Stimulated activated CD4-positive, alpha-beta T cell treated with anti-CD3 and anti-CD28 coated beads, Interleukin-2, amount 100 ng/mL, for 24 hours (primary cell): Measurements from ENCODE around the gene POLD2.
"Not testable (repeated sequence)": the region's sequence is repeated elsewhere in the genome, so short reads cannot be mapped to it uniquely, and the experiment has no call there.

Source experiments
- DNase-seq, 2 donors: peaks; one replicate each; pipeline ENCODE4 v3.0.0-alpha.2; 2020

Gene POLD2

GRCh38 chr7:44123190-44124003, at the start of gene POLD2:
POLD2 (minus strand) TSS chr7:44123548; CDS start chr7:44122053, 1,495 bp downstream.
- DNase-seq, result peak; percentile 99

- no peak for DNase-seq
Observed at GRCh38 chr7:44172803-44173424, 49.6 kb upstream of the POLD2 start.

DNA sequence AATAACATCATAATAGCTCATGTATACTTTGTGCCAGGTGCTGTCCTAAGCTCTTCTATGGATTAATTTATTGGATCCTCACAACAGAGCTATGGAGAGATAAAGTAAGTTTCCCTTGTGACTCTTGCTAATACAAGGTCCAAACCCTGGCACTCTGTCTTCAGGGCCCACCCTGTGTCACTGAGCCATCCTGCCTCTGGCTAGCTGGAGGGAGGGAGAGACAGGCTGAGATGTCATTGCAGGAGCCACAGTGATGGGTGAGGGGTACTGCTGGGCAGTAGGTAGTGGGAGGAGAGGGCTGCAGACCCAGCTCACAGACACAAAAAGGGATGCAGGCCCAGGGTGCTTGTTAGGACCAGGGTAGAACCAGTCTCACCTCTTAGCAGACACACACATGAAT, 49.0 kb upstream of the POLD2 start:
- DNase-seq, result no peak

GRCh38 chr7:44171901-44172300, 48.6 kb upstream of the POLD2 start:
- not testable (repeated sequence) for DNase-seq

- no peak for DNase-seq
Observed at GRCh38 chr7:44167920-44168319, 44.6 kb upstream of the POLD2 start.

DNA sequence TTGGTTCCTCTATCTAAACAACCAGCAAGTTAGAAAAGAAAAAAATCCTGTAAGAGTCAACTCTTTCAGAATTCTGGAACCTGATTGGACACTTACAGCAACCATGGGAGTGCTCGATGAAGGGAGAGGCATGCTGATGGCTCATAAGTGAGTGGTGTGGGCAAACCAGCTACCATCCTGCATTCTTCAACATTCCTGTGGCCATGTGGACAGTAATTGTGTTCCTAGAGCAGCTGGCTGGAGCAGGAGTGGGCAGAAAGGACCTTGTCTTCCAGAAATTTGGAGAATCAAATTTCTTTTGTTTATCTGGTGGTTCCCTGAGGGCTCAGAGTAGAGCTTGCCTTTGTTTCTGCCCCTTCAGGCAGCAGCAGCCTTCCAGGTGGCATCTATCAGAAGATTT, 40.2 kb upstream of the POLD2 start:
- no peak for DNase-seq

DNA sequence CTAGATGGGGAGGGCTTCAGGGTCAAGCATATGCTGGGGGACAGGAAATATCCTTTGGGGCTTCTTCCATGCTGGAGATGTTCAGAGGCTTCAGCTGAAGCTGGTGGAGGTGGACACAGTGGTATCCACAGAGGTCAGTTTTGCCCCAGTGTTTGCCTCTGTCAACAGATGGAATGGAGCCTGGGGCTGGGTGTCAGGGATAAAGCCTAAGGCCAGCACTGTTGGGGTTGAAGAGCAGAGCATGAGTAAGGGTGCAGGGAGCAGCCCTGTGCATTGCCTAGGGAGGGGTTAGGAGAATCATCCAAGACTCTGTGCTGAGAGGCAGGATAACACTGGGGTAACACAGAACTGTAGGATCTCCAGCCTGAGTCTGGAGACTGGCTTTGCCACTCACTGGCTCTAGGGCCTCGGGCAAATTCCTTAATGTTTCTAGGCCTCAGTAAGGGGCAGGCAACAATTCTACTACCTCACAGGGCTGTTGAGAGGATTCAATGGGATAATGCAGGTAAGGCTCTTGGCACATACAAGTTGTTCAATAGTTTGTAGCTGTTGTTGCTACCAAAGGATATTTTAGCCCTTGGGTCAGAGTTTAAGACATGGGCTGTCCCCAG, 39.5 kb upstream of the POLD2 start:
- no peak for DNase-seq

GRCh38 chr7:44162179-44162578, 38.8 kb upstream of the POLD2 start:
- no peak for DNase-seq

DNA sequence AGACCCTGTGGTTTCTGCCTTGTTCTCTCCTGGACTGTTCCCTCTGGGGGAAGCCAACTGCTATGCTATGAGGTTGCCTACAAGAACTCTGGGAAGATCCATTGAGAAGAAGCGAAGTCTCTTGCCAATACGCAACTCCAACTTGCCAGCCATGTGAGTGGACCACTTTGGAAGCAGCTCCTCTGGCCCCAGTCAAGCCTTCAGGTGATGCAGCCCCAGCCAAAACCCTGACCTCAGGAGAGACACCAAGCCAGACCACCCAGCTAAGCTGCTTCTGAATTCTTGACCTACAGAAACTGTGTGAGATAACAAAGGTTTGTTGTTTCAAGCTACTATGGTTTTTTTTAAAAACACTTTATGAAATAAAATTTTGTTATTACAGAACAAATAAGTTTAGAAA, 38.0 kb upstream of the POLD2 start:
- DNase-seq, result no peak

DNA sequence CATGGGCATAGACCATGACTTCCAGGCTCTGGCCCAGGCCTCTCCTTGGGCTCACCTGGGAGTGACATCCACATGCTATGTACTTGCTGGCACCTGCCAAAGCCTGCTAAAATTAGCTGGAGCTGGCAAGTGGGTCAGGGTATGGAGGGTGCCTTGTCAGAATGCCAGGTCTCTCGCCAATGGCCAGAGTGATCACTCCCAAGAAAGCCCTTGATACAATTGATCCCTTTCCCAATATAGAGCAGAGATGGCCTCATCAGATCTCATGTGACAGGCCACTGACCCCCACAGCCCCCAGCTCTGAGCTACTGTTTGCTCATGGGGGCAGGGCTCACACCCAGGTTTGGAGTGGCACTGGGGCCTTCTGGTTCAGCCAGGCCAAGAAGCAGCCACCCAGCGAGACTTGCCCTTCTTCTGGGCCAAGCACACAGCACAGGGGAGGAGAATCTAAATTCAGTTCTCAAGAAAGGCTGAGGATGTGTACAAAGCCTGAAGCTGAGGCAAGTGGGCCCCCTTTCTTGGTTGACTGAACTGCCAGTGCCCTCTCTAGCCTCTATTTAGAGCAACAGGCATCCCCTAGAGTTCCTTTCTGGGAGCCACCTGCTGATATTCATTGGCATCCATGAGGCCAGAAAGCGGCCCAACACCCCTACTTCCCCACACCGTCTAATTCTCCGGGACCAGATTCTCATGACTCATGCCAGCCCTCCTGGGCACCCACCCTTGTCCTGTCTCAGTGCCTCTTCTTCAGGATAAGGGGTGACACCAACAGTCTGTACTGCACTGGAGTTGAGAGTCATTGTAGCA, 36.7 kb upstream of the POLD2 start:
- no peak for DNase-seq

GRCh38 chr7:44158873-44159631, 35.7 kb upstream of the POLD2 start:
- DNase-seq, result no peak

GRCh38 chr7:44158096-44158872, 34.9 kb upstream of the POLD2 start:
- no peak for DNase-seq

- no peak for DNase-seq
Observed at GRCh38 chr7:44157116-44158080, 34.0 kb upstream of the POLD2 start.

DNA sequence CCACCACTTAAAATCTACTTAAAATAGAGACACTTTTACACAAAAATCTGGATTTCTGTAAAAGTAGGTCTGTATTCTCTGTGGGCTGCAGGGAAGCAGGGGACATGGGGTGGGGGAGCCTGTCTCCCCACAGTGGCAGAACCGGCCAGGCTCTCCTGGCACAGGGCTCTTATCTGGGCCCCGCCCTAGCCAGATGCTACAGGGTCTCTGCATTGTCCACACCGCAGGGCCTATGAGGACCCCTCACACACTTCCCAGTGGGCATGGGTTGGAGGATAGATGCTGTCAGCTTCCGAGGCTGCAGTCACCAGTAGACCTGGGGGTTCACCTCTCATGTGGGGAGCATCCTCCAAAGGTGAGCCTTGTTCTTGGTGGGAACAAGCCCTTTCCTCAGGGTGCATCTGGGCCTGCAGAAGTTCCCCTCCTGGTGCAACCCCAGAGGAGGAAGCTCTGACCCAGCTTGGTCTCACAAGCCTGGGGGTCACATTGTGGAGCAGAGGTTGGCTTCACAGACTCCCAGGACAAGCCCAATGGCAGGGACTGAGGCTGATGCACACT, 33.2 kb upstream of the POLD2 start:
- no peak for DNase-seq

DNA sequence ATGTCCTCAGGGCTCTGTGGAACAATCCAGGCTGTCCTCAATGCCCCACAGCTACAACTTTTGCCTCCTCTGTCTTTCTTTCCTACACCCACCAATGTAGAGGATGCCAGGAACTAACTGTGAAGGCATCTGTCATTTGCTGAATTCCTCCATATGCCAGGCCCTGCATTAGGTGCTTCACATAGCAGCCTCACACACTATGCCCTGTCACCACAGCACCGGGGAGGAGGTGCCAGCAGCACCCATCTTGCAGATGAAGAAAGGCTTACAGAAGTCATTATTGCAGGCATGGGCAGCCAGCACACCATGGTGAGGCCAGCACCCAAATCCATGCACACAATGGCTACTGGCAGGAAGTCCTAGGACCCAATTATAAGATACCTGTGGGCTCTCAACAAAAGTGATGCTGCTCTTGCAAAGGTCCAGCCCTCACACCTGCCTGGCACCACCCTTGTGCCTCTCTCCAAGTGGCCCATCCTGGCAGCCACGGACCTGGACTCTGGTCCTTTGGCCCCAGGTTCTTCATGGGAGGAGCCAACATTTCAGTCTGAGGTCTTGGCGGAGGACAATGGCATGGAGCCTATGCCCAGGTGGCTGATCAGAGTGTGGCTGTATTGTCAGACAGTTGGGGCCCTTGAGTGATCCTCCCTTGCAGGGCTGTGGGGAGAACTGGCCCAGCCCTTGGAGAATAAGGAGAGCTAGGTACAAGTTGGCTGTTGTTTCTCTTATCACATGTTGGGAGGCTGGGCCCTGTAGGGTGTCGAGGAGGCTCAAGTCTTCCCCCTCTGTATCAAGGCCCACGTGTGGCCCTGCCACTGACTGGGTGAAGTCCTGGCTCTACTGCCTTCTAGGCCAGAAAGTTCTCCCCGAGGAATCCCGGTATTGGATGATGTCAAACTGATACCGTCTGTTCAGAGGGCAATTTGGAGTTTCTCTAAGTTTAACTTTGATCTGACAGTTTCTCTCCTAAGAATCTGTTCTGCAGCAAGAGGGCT, 32.1 kb upstream of the POLD2 start:
- no peak for DNase-seq

DNA sequence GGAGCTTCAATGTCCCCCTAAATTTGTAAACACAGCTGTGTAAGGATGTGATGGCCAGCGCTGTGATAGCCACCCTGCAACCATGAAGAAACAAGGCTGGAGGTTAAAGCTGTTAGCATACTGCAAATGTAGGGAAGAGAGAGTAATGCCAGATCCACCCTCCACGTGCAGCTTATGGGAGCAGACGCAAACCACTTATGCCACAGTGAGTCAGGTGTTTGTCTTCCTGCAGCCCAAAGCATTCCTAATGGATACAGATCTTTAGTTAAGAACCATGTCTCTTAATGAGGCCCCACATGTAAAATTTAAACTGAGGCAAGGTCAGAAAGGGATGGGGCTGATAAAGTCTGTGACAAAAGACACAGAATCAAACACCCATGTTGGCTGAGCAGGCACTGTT, 31.4 kb upstream of the POLD2 start:
- DNase-seq, result no peak

- no peak for DNase-seq
Observed at GRCh38 chr7:44153948-44154335, 30.6 kb upstream of the POLD2 start.
